Activated naive CD8-positive, alpha-beta T cell (primary cell): ENCODE measurements around the gene TSPOAP1.

ENCODE experiments used
- H3K27ac Mint-ChIP-seq: one replicate; pipeline ENCODE4 v1.8.0; 2021; ENCODE audit warnings: mixed read lengths
- H3K27me3 Mint-ChIP-seq: one replicate; pipeline ENCODE4 v1.8.0; 2021; ENCODE audit warnings: mixed read lengths
- H3K36me3 Mint-ChIP-seq: one replicate; pipeline ENCODE4 v1.8.0; 2021; ENCODE audit warnings: mixed read lengths
- H3K4me1 Mint-ChIP-seq: one replicate; pipeline ENCODE4 v1.8.0; 2021; ENCODE audit warnings: low read depth, mixed read lengths
- H3K4me3 Mint-ChIP-seq: one replicate; pipeline ENCODE4 v1.8.0; 2021; ENCODE audit warnings: mild to moderate bottlenecking, mixed read lengths
- H3K9me3 Mint-ChIP-seq: one replicate; pipeline ENCODE4 v1.8.0; 2021; ENCODE audit warnings: low read depth, mixed read lengths

The TSPOAP1 gene

GRCh38 chr17:58338841-58339754, 10.5 kb upstream of the TSPOAP1 start:
- Mint-ChIP-seq H3K27me3 (no peaks in the 10 kb centered on the region), H3K9me3 (no peaks in the 10 kb centered on the region), H3K4me1 (peaks cover 77% of the 10 kb centered on the region), H3K27ac (peak overlapping the region; percentile 98), H3K4me3 (peak overlapping the region; percentile 99), H3K36me3 (peaks cover 10% of the 10 kb centered on the region)

GRCh38 chr17:58338454-58338840, 9.9 kb upstream of the TSPOAP1 start:
- Mint-ChIP-seq H3K9me3 (no peaks in the 10 kb centered on the region), H3K36me3 (peaks cover 9% of the 10 kb centered on the region), H3K4me3 (peak overlapping the region; percentile 99), H3K27me3 (no peaks in the 10 kb centered on the region), H3K4me1 (peaks cover 75% of the 10 kb centered on the region), H3K27ac (peak overlapping the region; percentile 98)

- Mint-ChIP-seq H3K4me1 (peaks cover 68% of the 10 kb centered on the region), H3K9me3 (no peaks in the 10 kb centered on the region), H3K27me3 (no peaks in the 10 kb centered on the region), H3K27ac (peak overlapping the region; percentile 98), H3K4me3 (peak overlapping the region; percentile 99), H3K36me3 (peaks cover 7% of the 10 kb centered on the region)
Observed at GRCh38 chr17:58337600-58338453, 9.2 kb upstream of the TSPOAP1 start.

- H3K4me3 Mint-ChIP-seq = peak overlapping the region; percentile 99
- H3K4me1 Mint-ChIP-seq = peaks cover 62% of the 10 kb centered on the region
- H3K9me3 Mint-ChIP-seq = no peaks in the 10 kb centered on the region
- peaks cover 7% of the 10 kb centered on the region for H3K36me3 Mint-ChIP-seq
- no peaks in the 10 kb centered on the region for H3K27me3 Mint-ChIP-seq
- peak overlapping the region; percentile 98 for H3K27ac Mint-ChIP-seq
Observed at GRCh38 chr17:58337210-58337599, 8.6 kb upstream of the TSPOAP1 start.

- H3K4me1 Mint-ChIP-seq = peaks cover 57% of the 10 kb centered on the region
- H3K4me3 Mint-ChIP-seq = peak overlapping the region; percentile 99
- peak overlapping the region; percentile 98 for H3K27ac Mint-ChIP-seq
- H3K36me3 Mint-ChIP-seq = peaks cover 7% of the 10 kb centered on the region
- H3K9me3 Mint-ChIP-seq = no peaks in the 10 kb centered on the region
- H3K27me3 Mint-ChIP-seq = no peaks in the 10 kb centered on the region
Observed at GRCh38 chr17:58336456-58337209, 8.0 kb upstream of the TSPOAP1 start.

GRCh38 chr17:58335779-58336455, 7.3 kb upstream of the TSPOAP1 start:
- H3K36me3 Mint-ChIP-seq = peaks cover 9% of the 10 kb centered on the region
- H3K27ac Mint-ChIP-seq = peak overlapping the region; percentile 98
- peaks cover 51% of the 10 kb centered on the region for H3K4me1 Mint-ChIP-seq
- no peaks in the 10 kb centered on the region for H3K9me3 Mint-ChIP-seq
- H3K27me3 Mint-ChIP-seq = no peaks in the 10 kb centered on the region
- peak overlapping the region; percentile 99 for H3K4me3 Mint-ChIP-seq

- Mint-ChIP-seq H3K4me3 (peak overlapping the region; percentile 99), H3K4me1 (peaks cover 44% of the 10 kb centered on the region), H3K27me3 (no peaks in the 10 kb centered on the region), H3K36me3 (peaks cover 13% of the 10 kb centered on the region), H3K9me3 (no peaks in the 10 kb centered on the region), H3K27ac (peak overlapping the region; percentile 98)
Observed at GRCh38 chr17:58335061-58335731, 6.6 kb upstream of the TSPOAP1 start.

- Mint-ChIP-seq H3K4me3 (peak overlapping the region; percentile 99), H3K9me3 (no peaks in the 10 kb centered on the region), H3K27me3 (no peaks in the 10 kb centered on the region), H3K27ac (peak overlapping the region; percentile 98), H3K4me1 (peaks cover 42% of the 10 kb centered on the region), H3K36me3 (peaks cover 12% of the 10 kb centered on the region)
Observed at GRCh38 chr17:58334661-58335060, 6.1 kb upstream of the TSPOAP1 start.

GRCh38 chr17:58334256-58334655, 5.7 kb upstream of the TSPOAP1 start:
- Mint-ChIP-seq H3K9me3 (no peaks in the 10 kb centered on the region), H3K27ac (peak overlapping the region; percentile 98), H3K36me3 (peaks cover 12% of the 10 kb centered on the region), H3K4me3 (peak overlapping the region; percentile 99), H3K27me3 (no peaks in the 10 kb centered on the region), H3K4me1 (peaks cover 42% of the 10 kb centered on the region)

- H3K27ac Mint-ChIP-seq = peak overlapping the region; percentile 98
- peak overlapping the region; percentile 99 for H3K4me3 Mint-ChIP-seq
- H3K36me3 Mint-ChIP-seq = peaks cover 12% of the 10 kb centered on the region
- H3K9me3 Mint-ChIP-seq = no peaks in the 10 kb centered on the region
- peaks cover 46% of the 10 kb centered on the region for H3K4me1 Mint-ChIP-seq
- H3K27me3 Mint-ChIP-seq = no peaks in the 10 kb centered on the region
Observed at GRCh38 chr17:58333736-58334207, 5.2 kb upstream of the TSPOAP1 start.

- H3K36me3 Mint-ChIP-seq = peaks cover 12% of the 10 kb centered on the region
- H3K4me1 Mint-ChIP-seq = peaks cover 47% of the 10 kb centered on the region
Observed at GRCh38 chr17:58332778-58333735, 4.5 kb upstream of the TSPOAP1 start.

GRCh38 chr17:58331815-58332777, 3.5 kb upstream of the TSPOAP1 start:
- Mint-ChIP-seq H3K36me3 (peaks cover 12% of the 10 kb centered on the region), H3K4me3 (peak overlapping the region; percentile 99), H3K4me1 (peaks cover 50% of the 10 kb centered on the region), H3K27ac (peak overlapping the region; percentile 100), H3K9me3 (no peaks in the 10 kb centered on the region), H3K27me3 (no peaks in the 10 kb centered on the region)

More at GRCh38 chr17:58332778-58333735, 4.5 kb upstream of the TSPOAP1 start:
- H3K4me3 Mint-ChIP-seq = peak overlapping the region; percentile 99
- H3K9me3 Mint-ChIP-seq = no peaks in the 10 kb centered on the region
- H3K27ac Mint-ChIP-seq = peak overlapping the region; percentile 98
- no peaks in the 10 kb centered on the region for H3K27me3 Mint-ChIP-seq
